ENCODE results near the gene PCSK5.

The PCSK5 gene

GRCh38 chr9:75946766-75947165 is 56.3 kb downstream of the PCSK5 start:
- Histone ChIP-seq H3K4me3 (ENCODE audit: insufficient read depth in 1 of 2, low read depth in 1 of 2, low read length in 2 of 2) (no peak overlapping the region), H3K27me3 (ENCODE audit: control insufficient read depth in 1 of 2, insufficient read depth in 1 of 2, low read length in 2 of 2) (no peaks in the 10 kb centered on the region), H3K36me3 (ENCODE audit: control insufficient read depth in 1 of 2, insufficient read depth in 2 of 2, low read depth in 1 of 2, low read length in 2 of 2) (no peaks in the 10 kb centered on the region), H4K8ac (ENCODE audit: low read length) (no peak overlapping the region), H3K9ac (ENCODE audit: low read length) (no peak overlapping the region), H3K23ac (ENCODE audit: low read length in 2 of 2) (no peak overlapping the region), H3K79me1 (replicated peaks; ENCODE audit: low read length, poor library complexity, severe bottlenecking) (no peaks in the 10 kb centered on the region), H2BK5ac (ENCODE audit: low read depth, low read length, poor library complexity, severe bottlenecking) (no peak overlapping the region), H2BK12ac (ENCODE audit: low read length in 2 of 2) (no peak overlapping the region), H3K9me3 (ENCODE audit: control insufficient read depth, low read length) (no peaks in the 10 kb centered on the region), H4K91ac (ENCODE audit: low read length) (no peak overlapping the region), H3K4me2 (ENCODE audit: low read length, poor library complexity, severe bottlenecking) (no peak overlapping the region), H3K4ac (ENCODE audit: low read depth in 1 of 2, low read length in 2 of 2) (no peak overlapping the region), H2AK5ac (ENCODE audit: low read length, severe bottlenecking) (no peak overlapping the region), H3K18ac (ENCODE audit: low read depth in 1 of 2, low read length in 2 of 2) (no peak overlapping the region), H2BK15ac (ENCODE audit: low read depth, poor library complexity, severe bottlenecking) (no peak overlapping the region), H3K14ac (ENCODE audit: low read length in 2 of 2) (no peak overlapping the region), H3K4me1 (ENCODE audit: control insufficient read depth, insufficient read depth, low read depth, low read length) (no peaks in the 10 kb centered on the region), H2AFZ (ENCODE audit: low read depth, low read length) (no peak overlapping the region), H2BK120ac (ENCODE audit: low read depth, low read length) (no peak overlapping the region), H3K27ac (ENCODE audit: low read length, poor library complexity, severe bottlenecking) (no peak overlapping the region)
- no peak for DNase-seq
- 91% methylated on average over 2 of the region's 6 CpGs for WGBS

- no peak overlapping the region for H3K23ac ChIP-seq (ENCODE audit: low read length in 2 of 2)
- no peak overlapping the region for H4K8ac ChIP-seq (ENCODE audit: low read length)
- no peak overlapping the region for H3K4me2 ChIP-seq (ENCODE audit: low read length, poor library complexity, severe bottlenecking)
- no peaks in the 10 kb centered on the region for H3K9me3 ChIP-seq (ENCODE audit: control insufficient read depth, low read length)
- H3K9ac ChIP-seq (ENCODE audit: low read length), result no peak overlapping the region
- H2AK5ac ChIP-seq (ENCODE audit: low read length, severe bottlenecking), result no peak overlapping the region
- no peak overlapping the region for H3K14ac ChIP-seq (ENCODE audit: low read length in 2 of 2)
- H3K36me3 ChIP-seq (ENCODE audit: control insufficient read depth in 1 of 2, insufficient read depth in 2 of 2, low read depth in 1 of 2, low read length in 2 of 2), result no peaks in the 10 kb centered on the region
- no peak for DNase-seq
- no peak overlapping the region for H2BK15ac ChIP-seq (ENCODE audit: low read depth, poor library complexity, severe bottlenecking)
- H4K91ac ChIP-seq (ENCODE audit: low read length), result no peak overlapping the region
- H2BK12ac ChIP-seq (ENCODE audit: low read length in 2 of 2), result no peak overlapping the region
- no peaks in the 10 kb centered on the region for H3K4me1 ChIP-seq (ENCODE audit: control insufficient read depth, insufficient read depth, low read depth, low read length)
- H3K4ac ChIP-seq (ENCODE audit: low read depth in 1 of 2, low read length in 2 of 2), result no peak overlapping the region
- WGBS, result no CpG with 5 or more reads among the region's 2 CpGs
- H3K27ac ChIP-seq (ENCODE audit: low read length, poor library complexity, severe bottlenecking), result no peak overlapping the region
- no peak overlapping the region for H2AFZ ChIP-seq (ENCODE audit: low read depth, low read length)
- H2BK120ac ChIP-seq (ENCODE audit: low read depth, low read length), result no peak overlapping the region
- no peak overlapping the region for H3K18ac ChIP-seq (ENCODE audit: low read depth in 1 of 2, low read length in 2 of 2)
- no peak overlapping the region for H2BK5ac ChIP-seq (ENCODE audit: low read depth, low read length, poor library complexity, severe bottlenecking)
- H3K27me3 ChIP-seq (ENCODE audit: control insufficient read depth in 1 of 2, insufficient read depth in 1 of 2, low read length in 2 of 2), result no peaks in the 10 kb centered on the region
- H3K79me1 ChIP-seq (replicated peaks; ENCODE audit: low read length, poor library complexity, severe bottlenecking), result no peaks in the 10 kb centered on the region
- no peak overlapping the region for H3K4me3 ChIP-seq (ENCODE audit: insufficient read depth in 1 of 2, low read depth in 1 of 2, low read length in 2 of 2)
Measured at GRCh38 chr9:75947233-75947632, 56.8 kb downstream of the PCSK5 start.

- Histone ChIP-seq H4K8ac (ENCODE audit: low read length) (no peak overlapping the region), H4K91ac (ENCODE audit: low read length) (no peak overlapping the region), H2BK12ac (ENCODE audit: low read length in 2 of 2) (no peak overlapping the region), H3K79me1 (replicated peaks; ENCODE audit: low read length, poor library complexity, severe bottlenecking) (no peaks in the 10 kb centered on the region), H3K14ac (ENCODE audit: low read length in 2 of 2) (no peak overlapping the region), H2BK5ac (ENCODE audit: low read depth, low read length, poor library complexity, severe bottlenecking) (no peak overlapping the region), H3K27me3 (ENCODE audit: control insufficient read depth in 1 of 2, insufficient read depth in 1 of 2, low read length in 2 of 2) (no peaks in the 10 kb centered on the region), H3K18ac (ENCODE audit: low read depth in 1 of 2, low read length in 2 of 2) (no peak overlapping the region), H3K27ac (ENCODE audit: low read length, poor library complexity, severe bottlenecking) (no peak overlapping the region), H3K4me3 (ENCODE audit: insufficient read depth in 1 of 2, low read depth in 1 of 2, low read length in 2 of 2) (no peak overlapping the region), H3K36me3 (ENCODE audit: control insufficient read depth in 1 of 2, insufficient read depth in 2 of 2, low read depth in 1 of 2, low read length in 2 of 2) (no peaks in the 10 kb centered on the region), H3K4ac (ENCODE audit: low read depth in 1 of 2, low read length in 2 of 2) (no peak overlapping the region), H3K4me2 (ENCODE audit: low read length, poor library complexity, severe bottlenecking) (no peak overlapping the region), H2AK5ac (ENCODE audit: low read length, severe bottlenecking) (no peak overlapping the region), H2BK120ac (ENCODE audit: low read depth, low read length) (no peak overlapping the region), H3K4me1 (ENCODE audit: control insufficient read depth, insufficient read depth, low read depth, low read length) (no peaks in the 10 kb centered on the region), H3K9ac (ENCODE audit: low read length) (no peak overlapping the region), H3K23ac (ENCODE audit: low read length in 2 of 2) (no peak overlapping the region), H3K9me3 (ENCODE audit: control insufficient read depth, low read length) (no peaks in the 10 kb centered on the region), H2BK15ac (ENCODE audit: low read depth, poor library complexity, severe bottlenecking) (no peak overlapping the region), H2AFZ (ENCODE audit: low read depth, low read length) (no peak overlapping the region)
- 84% methylated on average over 3 of the region's 3 CpGs for WGBS
- DNase-seq, result peak; percentile 41
Measured at GRCh38 chr9:75950998-75951397, 60.5 kb downstream of the PCSK5 start.

DNA sequence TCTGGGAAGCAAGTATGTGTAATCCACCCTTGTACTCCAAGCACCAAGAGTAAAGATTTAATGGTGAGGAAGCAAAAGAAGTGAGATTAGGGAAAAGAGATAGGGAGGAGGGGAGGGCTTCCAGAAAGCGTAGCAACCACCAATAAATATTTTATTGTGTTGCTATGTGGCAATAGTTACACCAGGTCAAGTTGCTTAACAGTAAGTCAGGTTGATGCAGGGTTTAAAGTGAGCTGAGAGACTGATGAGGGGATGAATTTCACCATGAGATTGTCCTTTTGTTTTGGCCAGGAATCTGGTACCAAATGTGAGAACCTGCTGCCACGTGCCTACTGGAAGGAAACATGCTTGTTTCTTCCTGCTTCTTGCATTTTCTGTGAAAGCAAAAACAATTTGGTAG is 62.7 kb downstream of the PCSK5 start:
- Histone ChIP-seq H3K79me1 (replicated peaks; ENCODE audit: low read length, poor library complexity, severe bottlenecking) (no peaks in the 10 kb centered on the region), H2BK15ac (ENCODE audit: low read depth, poor library complexity, severe bottlenecking) (no peak overlapping the region), H3K23ac (ENCODE audit: low read length in 2 of 2) (no peak overlapping the region), H3K9me3 (ENCODE audit: control insufficient read depth, low read length) (no peaks in the 10 kb centered on the region), H2BK120ac (ENCODE audit: low read depth, low read length) (no peak overlapping the region), H3K4me3 (ENCODE audit: insufficient read depth in 1 of 2, low read depth in 1 of 2, low read length in 2 of 2) (no peak overlapping the region), H4K91ac (ENCODE audit: low read length) (no peak overlapping the region), H2AFZ (ENCODE audit: low read depth, low read length) (no peak overlapping the region), H3K27ac (ENCODE audit: low read length, poor library complexity, severe bottlenecking) (no peak overlapping the region), H3K27me3 (ENCODE audit: control insufficient read depth in 1 of 2, insufficient read depth in 1 of 2, low read length in 2 of 2) (no peaks in the 10 kb centered on the region), H4K8ac (ENCODE audit: low read length) (no peak overlapping the region), H3K4me1 (ENCODE audit: control insufficient read depth, insufficient read depth, low read depth, low read length) (no peaks in the 10 kb centered on the region), H3K9ac (ENCODE audit: low read length) (no peak overlapping the region), H3K4ac (ENCODE audit: low read depth in 1 of 2, low read length in 2 of 2) (no peak overlapping the region), H3K36me3 (ENCODE audit: control insufficient read depth in 1 of 2, insufficient read depth in 2 of 2, low read depth in 1 of 2, low read length in 2 of 2) (no peaks in the 10 kb centered on the region), H2BK5ac (ENCODE audit: low read depth, low read length, poor library complexity, severe bottlenecking) (no peak overlapping the region), H2AK5ac (ENCODE audit: low read length, severe bottlenecking) (no peak overlapping the region), H3K14ac (ENCODE audit: low read length in 2 of 2) (no peak overlapping the region), H2BK12ac (ENCODE audit: low read length in 2 of 2) (no peak overlapping the region), H3K18ac (ENCODE audit: low read depth in 1 of 2, low read length in 2 of 2) (no peak overlapping the region), H3K4me2 (ENCODE audit: low read length, poor library complexity, severe bottlenecking) (no peak overlapping the region)
- WGBS, result 84% methylated on average over 2 of the region's 2 CpGs
- peak; percentile 41 for DNase-seq
